ENCODE results near the gene LRRC18. TPM values are rescaled to one million over a fixed set of nuclear protein-coding genes. Genes with fewer than 3 reads are reported as not detected.

The LRRC18 gene
- total and polyA plus RNA-seq, 2 experiments from 2014 or later = not detected

GRCh38 chr10:48940958-48941357 lies 1.3 kb upstream of the LRRC18 start:
- Histone ChIP-seq H3K4me3 (no peak overlapping the region), H3K36me3 (no peaks in the 10 kb centered on the region), H3K27ac (no peak overlapping the region), H3K27me3 (no peaks in the 10 kb centered on the region), H3K4me1 (ENCODE audit: low read depth) (no peaks in the 10 kb centered on the region), H3K9me3 (ENCODE audit: low read depth) (no peaks in the 10 kb centered on the region)
- no peak for TF ChIP-seq CTCF (IDR thresholded peaks at IDR 0.05; ENCODE audit: low read depth, low read length)
- no peak for DNase-seq (ENCODE audit: low read depth in 1 of 2, low spot score in 1 of 2)

GRCh38 chr10:48940372-48940771 lies 732 bp upstream of the LRRC18 start:
- no peaks in the 10 kb centered on the region for H3K9me3 ChIP-seq (ENCODE audit: low read depth)
- no peaks in the 10 kb centered on the region for H3K4me1 ChIP-seq (ENCODE audit: low read depth)
- no peaks in the 10 kb centered on the region for H3K36me3 ChIP-seq
- TF ChIP-seq CTCF (IDR thresholded peaks at IDR 0.05; ENCODE audit: low read depth, low read length) = no peak
- H3K27ac ChIP-seq = no peak overlapping the region
- no peak overlapping the region for H3K4me3 ChIP-seq
- H3K27me3 ChIP-seq = no peaks in the 10 kb centered on the region
- no peak for DNase-seq (ENCODE audit: low read depth in 1 of 2, low spot score in 1 of 2)

- H3K36me3 ChIP-seq = no peaks in the 10 kb centered on the region
- no peak overlapping the region for H3K27ac ChIP-seq
- DNase-seq (ENCODE audit: low read depth in 1 of 2, low spot score in 1 of 2) = no peak
- no peaks in the 10 kb centered on the region for H3K4me1 ChIP-seq (ENCODE audit: low read depth)
- H3K27me3 ChIP-seq = no peaks in the 10 kb centered on the region
- no peak overlapping the region for H3K4me3 ChIP-seq
- TF ChIP-seq CTCF (IDR thresholded peaks at IDR 0.05; ENCODE audit: low read depth, low read length) = no peak
- no peaks in the 10 kb centered on the region for H3K9me3 ChIP-seq (ENCODE audit: low read depth)
These were observed 577 bp downstream of the LRRC18 start for GRCh38 chr10:48938990-48939536.

GRCh38 chr10:48938281-48938680 lies 1.4 kb downstream of the LRRC18 start:
- DNase-seq (ENCODE audit: low read depth in 1 of 2, low spot score in 1 of 2) = no peak
- TF ChIP-seq CTCF (IDR thresholded peaks at IDR 0.05; ENCODE audit: low read depth, low read length) = no peak
- no peaks in the 10 kb centered on the region for H3K27me3 ChIP-seq
- no peak overlapping the region for H3K4me3 ChIP-seq
- no peaks in the 10 kb centered on the region for H3K9me3 ChIP-seq (ENCODE audit: low read depth)
- H3K36me3 ChIP-seq = no peaks in the 10 kb centered on the region
- H3K4me1 ChIP-seq (ENCODE audit: low read depth) = no peaks in the 10 kb centered on the region
- no peak overlapping the region for H3K27ac ChIP-seq

- DNase-seq (ENCODE audit: low read depth in 1 of 2, low spot score in 1 of 2) = no peak
- no peaks in the 10 kb centered on the region for H3K9me3 ChIP-seq (ENCODE audit: low read depth)
- H3K27me3 ChIP-seq = no peaks in the 10 kb centered on the region
- H3K4me1 ChIP-seq (ENCODE audit: low read depth) = no peaks in the 10 kb centered on the region
- TF ChIP-seq CTCF (IDR thresholded peaks at IDR 0.05; ENCODE audit: low read depth, low read length) = no peak
- H3K36me3 ChIP-seq = no peaks in the 10 kb centered on the region
- no peak overlapping the region for H3K4me3 ChIP-seq
- no peak overlapping the region for H3K27ac ChIP-seq
These were observed 1.8 kb downstream of the LRRC18 start for GRCh38 chr10:48937796-48938195.

- DNase-seq (ENCODE audit: low read depth in 1 of 2, low spot score in 1 of 2) = no peak
- Histone ChIP-seq H3K9me3 (ENCODE audit: low read depth) (no peaks in the 10 kb centered on the region), H3K27me3 (no peaks in the 10 kb centered on the region), H3K4me1 (ENCODE audit: low read depth) (no peaks in the 10 kb centered on the region), H3K4me3 (no peak overlapping the region), H3K36me3 (no peaks in the 10 kb centered on the region), H3K27ac (no peak overlapping the region)
- no peak for TF ChIP-seq CTCF (IDR thresholded peaks at IDR 0.05; ENCODE audit: low read depth, low read length)
These were observed 4.1 kb downstream of the LRRC18 start for GRCh38 chr10:48935577-48935976.

All from cardiac muscle cell (in vitro differentiated cells and primary cell).